A549 (cell line): ENCODE measurements around the gene ZNF438. TPM values are rescaled to one million over a fixed set of nuclear protein-coding genes. Genes with fewer than 3 reads are reported as not detected.

Experiments
- ATAC-seq, 2 experiments: fragments of 200-7000 bp in 1 of 2; fragments of >200 bp in 1 of 2; cut with Nextera tagmentation in 1 of 2; cut with Tn5 transposase in 1 of 2; 3 replicates each; pipeline versions ENCODE4 v1.8.0 to v1.9.1; 2018 to 2020; ENCODE audit warnings: mild to moderate bottlenecking in 1 of 2, moderate library complexity in 1 of 2
- CTCF ChIA-PET: fragments of 300-600 bp; sonication (Branson Sonifier 250); formaldehyde crosslinking; extraction: SDS; loops from one replicate; lab custom pipeline; 2021; ENCODE audit warnings: antibody characterized with exemption, inconsistent platforms; lab: Yijun Ruan, JAX
- POLR2A ChIA-PET: fragments of 350-600 bp; formaldehyde crosslinking; extraction: SDS; loops from one replicate; lab custom pipeline; 2021; ENCODE audit warnings: antibody characterized with exemption, inconsistent platforms; lab: Yijun Ruan, JAX
- DNase-seq, 2 experiments: peaks; one replicate each; pipeline versions ENCODE4 v3.0.0 to v3.0.0-alpha.2; 2011 to 2016; ENCODE audit warnings: low read depth in 1 of 2, low spot score in 1 of 2
- FAIRE-seq: peaks from 2 replicates; lab custom pipeline; 2011; peaks lifted over from hg19 to GRCh38; lab: Jason Lieb, UNC
- H3K27ac ChIP-seq, 2 experiments: fragments of >200 bp; sonication (Bioruptor Twin); formaldehyde crosslinking; 3 replicates each; pipeline ENCODE4 v1.5.1; 2016 to 2017
- H3K4me1 ChIP-seq: fragments of >200 bp; sonication (Bioruptor Twin); formaldehyde crosslinking; 3 replicates; pipeline ENCODE4 v1.6.1; 2016
- H3K4me2 ChIP-seq: fragments of >200 bp; sonication (Bioruptor Twin); formaldehyde crosslinking; 3 replicates; pipeline ENCODE4 v1.6.1; 2016
- H3K4me3 ChIP-seq: fragments of >200 bp; sonication (Bioruptor Twin); formaldehyde crosslinking; 3 replicates; pipeline ENCODE4 v1.5.1; 2016
- H3K9me3 ChIP-seq: fragments of >200 bp; sonication (Bioruptor Twin); formaldehyde crosslinking; 3 replicates; pipeline ENCODE4 v1.6.1; 2016
- CBX8 ChIP-seq: fragments of 200-600 bp; sonication (generic); IDR thresholded peaks from 2 replicates; pipeline ENCODE4 v1.6.1; 2016
- EHF ChIP-seq: fragments of 250-450 bp; sonication (Bioruptor Pico); IDR thresholded peaks from 2 replicates; pipeline ENCODE4 v1.5.0; 2020; ENCODE audit warnings: mild to moderate bottlenecking
- EHMT2 ChIP-seq: fragments of 200-600 bp; sonication (generic); IDR thresholded peaks from 2 replicates; pipeline ENCODE4 v1.6.1; 2016; ENCODE audit warnings: antibody characterized with exemption, low read depth, mild to moderate bottlenecking, moderate library complexity
- EP300 ChIP-seq, 2 experiments: fragments of >200 bp; sonication (Bioruptor Twin); formaldehyde crosslinking; IDR thresholded peaks; 2 replicates in 1 of 2; 3 replicates in 1 of 2; pipeline ENCODE4 v1.6.1; 2016 to 2017
- FOSB ChIP-seq: fragments of 250-450 bp; sonication (Bioruptor Pico); IDR thresholded peaks from 2 replicates; pipeline ENCODE4 v1.5.0; 2020; ENCODE audit warnings: mild to moderate bottlenecking, moderate library complexity
- FOXS1 ChIP-seq: fragments of 250-450 bp; sonication (Bioruptor Pico); IDR thresholded peaks from 2 replicates; pipeline ENCODE4 v1.5.0; 2020; ENCODE audit warnings: mild to moderate bottlenecking, moderate library complexity
- HDAC2 ChIP-seq: fragments of 200-600 bp; sonication (generic); IDR thresholded peaks from 2 replicates; pipeline ENCODE4 v1.6.1; 2016
- HOXB13 ChIP-seq: fragments of 250-450 bp; sonication (Bioruptor Pico); IDR thresholded peaks from 2 replicates; pipeline ENCODE4 v1.5.0; 2020; ENCODE audit warnings: low read depth, mild to moderate bottlenecking, moderate library complexity
- HOXB5 ChIP-seq: fragments of 250-450 bp; sonication (Bioruptor Pico); IDR thresholded peaks from 2 replicates; pipeline ENCODE4 v1.5.0; 2020; ENCODE audit warnings: mild to moderate bottlenecking, moderate library complexity
- JUN ChIP-seq, 2 experiments: fragments of >200 bp; sonication (Bioruptor Twin); formaldehyde crosslinking; IDR thresholded peaks; 2 replicates in 1 of 2; 3 replicates in 1 of 2; pipeline ENCODE4 v1.6.1; 2016 to 2017
- MYC ChIP-seq: IDR thresholded peaks from 2 replicates; pipeline ENCODE4 v1.6.1; 2012; ENCODE audit warnings: mild to moderate bottlenecking, inconsistent platforms, low read length, improper control_type of control experiment, borderline replicate concordance
- NR3C1 ChIP-seq: fragments of >200 bp; sonication (Bioruptor Twin); formaldehyde crosslinking; IDR thresholded peaks from 3 replicates; pipeline ENCODE4 v1.6.1; 2017
- RAD21 ChIP-seq, 2 experiments: fragments of >200 bp in 1 of 2; sonication (Bioruptor Twin) in 1 of 2; formaldehyde crosslinking in 1 of 2; IDR thresholded peaks in 1 of 2; conservative IDR thresholded peaks in 1 of 2; 2 replicates in 1 of 2; 3 replicates in 1 of 2; pipeline ENCODE4 v1.6.1; 2012 to 2018; ENCODE audit warnings: inconsistent platforms in 1 of 2
- RARB ChIP-seq: fragments of 250-450 bp; sonication (Bioruptor Pico); IDR thresholded peaks from 2 replicates; pipeline ENCODE4 v1.8.0; 2021; ENCODE audit warnings: mild to moderate bottlenecking, moderate library complexity
- RCOR1 ChIP-seq: fragments of 150-350 bp; IDR thresholded peaks from 2 replicates; pipeline ENCODE4 v1.6.1; 2014; ENCODE audit warnings: antibody characterized with exemption, low read length, low read depth
- SREBF2 ChIP-seq: fragments of 450-650 bp; IDR thresholded peaks from 2 replicates; pipeline ENCODE4 v1.6.1; 2014; ENCODE audit warnings: mild to moderate bottlenecking, moderate library complexity
- TFCP2L1 ChIP-seq: fragments of 250-450 bp; sonication (Bioruptor Pico); IDR thresholded peaks from 2 replicates; pipeline ENCODE4 v1.5.0; 2021; ENCODE audit warnings: mild to moderate bottlenecking
- ZC3H11A ChIP-seq: fragments of 450-650 bp; IDR thresholded peaks from 2 replicates; pipeline ENCODE4 v1.6.1; 2014; ENCODE audit warnings: antibody characterized with exemption, mild to moderate bottlenecking
- ZNF302 ChIP-seq: fragments of 250-450 bp; sonication (Bioruptor Pico); IDR thresholded peaks from 2 replicates; pipeline ENCODE4 v1.9.0; 2021; ENCODE audit warnings: inconsistent platforms, mild to moderate bottlenecking, moderate library complexity
- WGBS: methylation state at CpG from one replicate; pipeline ENCODE4 v1.1.6; 2017; ENCODE audit errors: missing lambda C conversion rate; 5-methylcytosine and 5-hydroxymethylcytosine counted together
- polyA plus RNA-seq, 4 experiments: library from polyadenylated mRNA; depleted of rRNA in 3 of 4; stranded (reverse); fragments of >200 nt; fragmentation: RNase III in 1 of 4; extraction: RNeasy Plus Mini Kit Qiagen cat#74134 plus additional on column Dnase treatment in 1 of 4; gene quantifications; 2 replicates in 3 of 4; 3 replicates in 1 of 4; pipeline ENCODE4 v1.2.3, GENCODE V29; 2011 to 2017
- TF ChIP-seq, protein P1 (sequence below): fragments of 450-650 bp; IDR thresholded peaks from 2 replicates; pipeline ENCODE4 v1.6.1; 2014; ENCODE audit warnings: antibody characterized with exemption
- TF ChIP-seq, protein P2 (sequence below): IDR thresholded peaks from 2 replicates; pipeline ENCODE4 v1.6.1; 2012; ENCODE audit warnings: low read depth, borderline replicate concordance
- TF ChIP-seq, protein P3 (sequence below): IDR thresholded peaks from 2 replicates; pipeline ENCODE4 v1.6.1; 2012
- TF ChIP-seq, protein P4 (sequence below): IDR thresholded peaks from 2 replicates; pipeline ENCODE4 v1.6.1; 2012

ZNF438 gene
- polyA plus RNA-seq, 2 of the 4 experiments (the other 2 are of a cell fraction): 2.2 to 4.5 TPM

DNA sequence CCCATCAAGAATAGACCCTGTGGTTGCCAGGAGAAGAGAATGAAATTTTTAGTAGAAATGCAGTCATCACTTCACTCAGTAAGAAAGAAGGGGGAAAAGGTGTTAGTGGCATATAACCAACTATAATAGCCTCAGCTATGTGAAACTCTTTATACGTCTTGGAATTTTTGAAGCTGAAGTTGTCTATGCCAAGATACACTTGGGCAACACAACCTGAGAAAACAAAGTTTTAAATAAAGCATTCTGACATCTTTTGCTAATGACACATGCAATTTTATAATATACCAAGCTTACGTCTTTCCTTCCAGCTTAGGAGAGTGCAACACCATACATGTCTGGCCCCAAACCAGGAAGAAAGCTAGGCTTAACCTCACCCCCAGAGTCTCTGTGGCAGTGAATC is 40.8 kb upstream of the ZNF438 start:
- no peak for FAIRE-seq
- 72% methylated on average over 2 of the region's 2 CpGs for WGBS
- Histone ChIP-seq H3K9me3 (no peaks in the 10 kb centered on the region), H3K4me3 (no peak overlapping the region), H3K4me2 (no peak overlapping the region), H3K4me1 (no peaks in the 10 kb centered on the region), H3K27ac (no peak overlapping the region)
- ChIA-PET POLR2A (no interaction called here), CTCF (interaction anchor here (1.0 to 1.8 kb wide), 2 partner anchors 8 to 11 kb away, joined by 3 to 9 read pairs; no protein-coding TSS in a partner anchor)
- no peak for DNase-seq
- no peak for ATAC-seq
- TF ChIP-seq CBX8 (no peak), JUN (IDR thresholded peaks at IDR 0.05) (no peak), SREBF2 (no peak), RARB (CRISPR knock-in tag) (no peak), FOXS1 (CRISPR knock-in tag) (no peak), HOXB5 (CRISPR knock-in tag) (no peak), HDAC2 (no peak)
- TF ChIP-seq, protein P1, sequence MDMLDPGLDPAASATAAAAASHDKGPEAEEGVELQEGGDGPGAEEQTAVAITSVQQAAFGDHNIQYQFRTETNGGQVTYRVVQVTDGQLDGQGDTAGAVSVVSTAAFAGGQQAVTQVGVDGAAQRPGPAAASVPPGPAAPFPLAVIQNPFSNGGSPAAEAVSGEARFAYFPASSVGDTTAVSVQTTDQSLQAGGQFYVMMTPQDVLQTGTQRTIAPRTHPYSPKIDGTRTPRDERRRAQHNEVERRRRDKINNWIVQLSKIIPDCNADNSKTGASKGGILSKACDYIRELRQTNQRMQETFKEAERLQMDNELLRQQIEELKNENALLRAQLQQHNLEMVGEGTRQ: no peak
- TF ChIP-seq, protein P2, sequence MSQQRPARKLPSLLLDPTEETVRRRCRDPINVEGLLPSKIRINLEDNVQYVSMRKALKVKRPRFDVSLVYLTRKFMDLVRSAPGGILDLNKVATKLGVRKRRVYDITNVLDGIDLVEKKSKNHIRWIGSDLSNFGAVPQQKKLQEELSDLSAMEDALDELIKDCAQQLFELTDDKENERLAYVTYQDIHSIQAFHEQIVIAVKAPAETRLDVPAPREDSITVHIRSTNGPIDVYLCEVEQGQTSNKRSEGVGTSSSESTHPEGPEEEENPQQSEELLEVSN: no peak

DNA sequence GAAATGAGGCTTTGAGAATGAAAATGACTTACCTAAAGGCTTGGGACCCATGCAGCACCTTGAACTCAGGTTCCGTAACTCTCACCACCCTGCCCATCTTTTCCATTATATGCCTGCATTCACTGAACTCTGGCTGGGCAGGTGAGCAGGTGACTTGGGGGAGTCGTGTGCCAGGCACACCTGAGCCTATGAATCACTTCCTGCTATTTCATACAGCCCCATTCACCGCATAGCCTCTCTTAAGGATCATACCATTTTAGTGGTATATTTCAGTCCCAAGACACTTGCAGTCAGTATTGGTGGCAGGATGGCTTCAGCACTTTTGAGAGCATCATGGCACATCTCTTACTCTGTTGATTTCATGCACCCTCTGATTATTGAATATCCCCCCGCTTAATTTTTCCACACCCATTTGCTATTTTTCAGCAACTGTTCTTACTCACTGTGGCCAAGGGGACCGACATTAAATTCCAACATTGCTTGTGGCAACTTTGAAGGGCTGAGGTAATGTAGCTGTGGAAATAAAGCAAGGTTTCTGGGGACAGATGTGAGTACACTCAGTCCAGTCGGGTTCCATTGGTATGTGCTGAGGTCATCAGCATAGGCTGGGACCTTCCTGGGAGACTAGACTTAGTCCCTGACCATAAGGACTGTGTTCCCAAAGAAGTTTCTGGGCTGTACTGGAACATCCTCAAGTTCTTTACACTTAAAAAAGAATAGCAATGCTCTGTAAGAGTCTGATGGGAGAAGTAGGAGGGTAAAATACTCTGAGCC is 39.8 kb upstream of the ZNF438 start:
- no peak for ATAC-seq
- CTCF ChIA-PET: interaction anchor here (1.0 to 1.8 kb wide), 2 partner anchors 9 to 12 kb away, joined by 3 to 9 read pairs; no protein-coding TSS in a partner anchor
- no peak for TF ChIP-seq HOXB13 (CRISPR knock-in tag)
- no peak for TF ChIP-seq TFCP2L1
- TF ChIP-seq EHMT2: no peak
- TF ChIP-seq, protein P3, sequence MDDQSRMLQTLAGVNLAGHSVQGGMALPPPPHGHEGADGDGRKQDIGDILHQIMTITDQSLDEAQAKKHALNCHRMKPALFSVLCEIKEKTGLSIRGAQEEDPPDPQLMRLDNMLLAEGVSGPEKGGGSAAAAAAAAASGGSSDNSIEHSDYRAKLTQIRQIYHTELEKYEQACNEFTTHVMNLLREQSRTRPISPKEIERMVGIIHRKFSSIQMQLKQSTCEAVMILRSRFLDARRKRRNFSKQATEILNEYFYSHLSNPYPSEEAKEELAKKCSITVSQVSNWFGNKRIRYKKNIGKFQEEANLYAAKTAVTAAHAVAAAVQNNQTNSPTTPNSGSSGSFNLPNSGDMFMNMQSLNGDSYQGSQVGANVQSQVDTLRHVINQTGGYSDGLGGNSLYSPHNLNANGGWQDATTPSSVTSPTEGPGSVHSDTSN: no peak
- TF ChIP-seq EHF: no peak
- TF ChIP-seq EP300 (IDR thresholded peaks at IDR 0.05): no peak
- TF ChIP-seq RAD21 (conservative IDR thresholded peaks at IDR 0.05 in 1 of 2, IDR thresholded peaks at IDR 0.05 in 1 of 2): no peak
- no peak for TF ChIP-seq ZC3H11A
- TF ChIP-seq, protein P4, sequence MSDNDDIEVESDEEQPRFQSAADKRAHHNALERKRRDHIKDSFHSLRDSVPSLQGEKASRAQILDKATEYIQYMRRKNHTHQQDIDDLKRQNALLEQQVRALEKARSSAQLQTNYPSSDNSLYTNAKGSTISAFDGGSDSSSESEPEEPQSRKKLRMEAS: no peak
- TF ChIP-seq ZNF302 (CRISPR knock-in tag): no peak
- TF ChIP-seq, protein P1: no peak
- no peak for TF ChIP-seq MYC
- no peak for TF ChIP-seq RCOR1
- TF ChIP-seq FOSB (CRISPR knock-in tag): no peak
- TF ChIP-seq NR3C1: no peak
- Histone ChIP-seq H3K4me3 (no peak overlapping the region), H3K27ac (no peak overlapping the region), H3K4me2 (no peak overlapping the region), H3K9me3 (no peaks in the 10 kb centered on the region), H3K4me1 (no peaks in the 10 kb centered on the region)
- no peak for FAIRE-seq
- WGBS: 35% methylated on average over 6 of the region's 6 CpGs
- POLR2A ChIA-PET: interaction anchor here (0.6 kb wide), 1 partner anchor 62 kb away, joined by 5 read pairs; no protein-coding TSS in a partner anchor
- no peak for DNase-seq
